ENCODE data around the gene SLC25A1.
"Not testable (repeated sequence)": the region's sequence is repeated elsewhere in the genome, so short reads cannot be mapped to it uniquely, and the experiment has no call there.

SLC25A1 gene

DNA sequence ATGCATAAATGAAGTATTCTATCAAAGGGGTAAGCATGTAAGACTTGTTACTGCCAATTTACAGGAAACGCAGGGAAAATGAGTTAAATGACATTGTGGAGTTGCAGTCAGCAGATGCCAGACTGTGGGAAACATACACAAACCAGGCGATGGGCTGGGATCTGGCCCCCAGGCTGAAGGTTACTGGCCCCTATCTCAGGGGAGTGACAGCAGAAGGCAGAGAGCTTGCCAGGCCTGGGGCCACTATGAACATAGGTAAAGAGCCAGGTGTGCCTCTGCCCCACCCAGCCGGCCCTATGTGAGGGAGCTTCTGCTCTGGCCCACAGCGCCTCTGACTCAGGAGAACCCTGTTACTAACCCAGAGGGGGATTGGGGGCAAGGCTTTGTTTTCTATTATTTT lies 26.1 kb upstream of the SLC25A1 start:
- no peak for DNase-seq

DNA sequence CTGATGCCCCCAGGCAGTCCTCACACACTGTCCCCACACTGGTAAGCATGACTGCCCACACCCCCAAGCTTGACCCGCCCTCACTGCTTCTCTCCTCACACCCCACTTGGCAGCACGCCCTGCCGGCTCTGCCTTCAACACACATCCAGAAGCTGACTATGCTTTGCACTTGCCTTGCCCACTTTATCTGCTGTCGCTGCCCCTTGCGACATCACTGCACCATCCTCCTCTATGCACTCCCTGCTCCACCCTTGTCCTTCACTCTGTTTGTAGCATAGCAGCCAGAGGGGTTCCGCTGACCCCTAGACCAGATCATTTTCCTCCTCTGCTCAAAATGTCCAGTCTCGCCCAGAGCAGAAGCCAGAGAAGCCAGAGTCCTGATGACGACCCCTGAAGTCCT lies 25.3 kb upstream of the SLC25A1 start:
- no peak for DNase-seq

DNA sequence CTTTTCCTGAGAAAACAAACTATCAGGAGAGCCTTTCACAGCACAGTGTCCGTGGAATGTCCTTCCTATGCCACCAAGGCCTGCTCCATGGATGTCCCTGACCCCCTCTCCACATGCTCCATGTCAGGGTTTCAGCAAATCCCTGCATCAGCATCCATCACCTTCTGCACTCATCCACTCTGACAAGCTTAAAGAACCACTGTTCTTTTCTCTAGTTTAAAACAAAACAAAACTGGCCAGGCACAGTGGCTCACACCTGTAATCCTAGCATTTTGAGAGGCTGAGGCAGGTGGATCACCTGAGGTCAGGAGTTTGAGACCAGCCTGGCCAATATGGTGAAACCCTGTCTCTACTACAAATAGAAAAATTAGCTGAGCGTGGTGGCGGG lies 24.3 kb upstream of the SLC25A1 start:
- not testable (repeated sequence) for DNase-seq

DNA sequence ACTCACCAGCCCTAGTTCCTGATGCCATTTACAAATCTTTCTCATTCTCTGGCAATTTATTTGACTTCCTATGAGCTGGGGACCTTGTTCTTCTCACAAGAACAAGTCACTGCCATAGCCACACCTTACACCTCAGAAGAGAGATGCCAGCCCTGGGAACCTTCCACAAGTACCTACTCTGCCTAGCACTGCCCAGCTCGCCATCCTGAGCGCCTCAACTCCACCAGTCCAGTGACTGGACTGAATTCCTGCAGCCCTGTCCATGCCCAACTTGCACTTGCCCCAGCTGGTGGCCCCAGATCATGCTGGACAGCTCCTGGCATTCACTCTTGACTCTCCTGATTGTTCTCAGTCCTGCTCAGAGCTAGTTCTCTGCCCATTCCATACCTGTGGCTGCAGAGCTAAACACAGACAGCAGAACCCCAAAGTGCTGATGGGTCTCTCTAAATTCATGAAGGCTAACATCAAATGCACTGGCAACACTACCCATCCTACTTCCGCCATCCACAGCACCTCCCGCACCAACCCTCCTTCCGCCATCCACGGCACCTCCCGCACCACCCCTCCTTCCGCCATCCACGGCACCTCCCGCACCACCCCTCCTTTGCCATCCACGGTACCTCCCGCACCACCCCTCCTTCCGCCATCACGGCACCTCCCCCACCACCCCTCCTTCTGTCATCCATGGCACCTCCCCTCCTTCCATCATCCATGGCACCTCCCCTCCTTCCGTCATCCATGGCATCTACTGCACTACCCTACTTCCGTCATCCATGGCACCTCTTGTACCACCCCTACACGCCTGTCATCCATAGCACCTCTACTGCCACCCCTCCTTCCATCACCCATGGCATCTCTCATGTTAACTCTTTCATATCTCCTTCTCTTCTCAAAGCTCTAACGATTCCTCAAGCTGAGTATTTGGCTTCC lies 23.6 kb upstream of the SLC25A1 start:
- DNase-seq = no peak

DNA sequence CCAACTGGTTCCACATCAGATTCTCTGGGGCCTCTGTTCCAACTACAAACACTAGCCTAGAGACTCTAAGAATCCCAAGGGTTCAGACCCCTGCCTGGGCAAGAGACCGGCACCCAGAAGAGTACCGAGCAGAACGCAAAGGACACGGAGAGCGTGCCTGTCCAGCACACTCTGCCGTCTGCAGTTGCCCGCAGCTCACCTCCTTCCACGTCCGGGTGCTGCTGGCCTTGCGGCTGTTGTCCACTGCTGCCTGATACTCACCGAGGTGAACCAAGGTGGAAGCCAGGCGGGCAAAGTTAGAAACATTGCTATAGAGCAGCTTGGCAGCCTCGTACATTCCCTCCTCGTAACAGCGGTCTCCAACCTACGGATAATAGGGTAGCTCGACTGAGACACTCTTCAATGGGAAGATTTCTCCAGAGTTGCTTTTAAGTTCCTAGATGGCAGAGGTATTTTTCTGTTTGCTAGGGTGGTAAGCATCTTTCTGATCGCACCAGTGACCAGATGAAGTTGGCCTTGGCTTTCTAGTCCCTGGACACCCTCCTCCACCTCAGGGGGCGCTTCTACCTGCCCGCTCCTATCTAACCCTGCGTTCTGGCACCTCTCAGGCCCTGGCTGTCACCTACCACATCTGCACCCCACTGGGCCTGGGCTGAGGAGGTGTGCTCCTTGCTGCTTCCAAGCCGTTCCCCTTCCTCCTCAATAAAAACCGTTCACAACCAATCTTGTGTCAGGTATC lies 22.8 kb upstream of the SLC25A1 start:
- DNase-seq = no peak

DNA sequence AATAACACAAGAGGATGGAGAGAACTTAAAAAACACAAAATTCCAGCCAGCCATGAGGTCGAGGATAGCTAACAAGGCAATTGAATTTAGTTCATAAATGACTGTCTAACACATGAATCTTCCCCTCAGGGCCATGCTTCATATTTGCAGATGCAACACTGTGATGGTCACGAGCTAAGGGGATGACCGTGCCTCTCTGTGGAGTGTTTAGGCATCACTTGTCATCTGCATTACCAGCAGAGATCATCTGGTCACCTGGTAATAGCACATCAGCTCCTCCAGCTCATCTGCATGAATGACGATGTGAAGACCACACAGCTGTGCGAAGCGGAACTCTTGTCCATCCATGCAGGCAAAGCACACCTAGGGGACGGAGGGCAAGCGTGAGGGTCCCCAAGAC lies 20.9 kb upstream of the SLC25A1 start:
- no peak for DNase-seq

DNA sequence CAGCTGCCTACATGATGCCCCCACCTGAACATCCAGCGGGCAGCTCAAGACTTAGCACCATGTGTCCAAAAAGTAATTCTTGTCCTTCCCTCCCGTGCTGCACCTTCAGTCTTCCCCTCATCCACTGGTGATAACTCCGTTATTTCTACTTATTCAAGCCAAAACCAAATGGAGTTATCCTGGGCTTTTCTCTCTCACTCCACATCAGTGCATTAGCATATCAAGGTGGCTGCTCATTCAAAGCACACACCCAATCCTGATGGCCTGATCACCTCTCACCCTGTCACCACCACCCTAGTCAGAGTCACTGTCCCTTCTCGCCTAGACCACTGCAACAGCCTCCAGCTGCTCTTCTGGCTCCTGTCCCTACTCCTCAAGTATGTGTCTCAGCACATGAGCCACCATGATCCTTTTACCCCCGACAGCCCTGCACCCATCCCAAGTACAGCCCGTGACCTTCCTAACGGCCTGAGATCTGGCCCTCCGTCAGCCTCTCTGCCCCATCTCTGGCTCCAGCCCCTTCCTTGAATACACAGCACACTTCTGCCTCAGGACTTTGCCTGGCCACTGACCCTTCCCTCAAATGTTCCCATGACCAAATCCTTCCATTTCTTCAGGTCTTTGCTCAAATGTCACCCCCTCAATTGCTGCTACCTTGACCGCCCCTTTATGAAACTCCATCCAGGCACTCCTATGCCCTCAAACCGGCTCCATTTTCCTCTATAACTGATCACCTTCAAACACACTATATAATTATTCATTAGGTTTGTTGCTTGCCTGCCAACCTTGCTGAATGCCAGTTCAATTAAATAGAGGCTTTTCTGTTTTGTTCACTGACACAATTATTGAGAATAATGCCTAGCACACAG lies 19.7 kb upstream of the SLC25A1 start:
- no peak for DNase-seq

DNA sequence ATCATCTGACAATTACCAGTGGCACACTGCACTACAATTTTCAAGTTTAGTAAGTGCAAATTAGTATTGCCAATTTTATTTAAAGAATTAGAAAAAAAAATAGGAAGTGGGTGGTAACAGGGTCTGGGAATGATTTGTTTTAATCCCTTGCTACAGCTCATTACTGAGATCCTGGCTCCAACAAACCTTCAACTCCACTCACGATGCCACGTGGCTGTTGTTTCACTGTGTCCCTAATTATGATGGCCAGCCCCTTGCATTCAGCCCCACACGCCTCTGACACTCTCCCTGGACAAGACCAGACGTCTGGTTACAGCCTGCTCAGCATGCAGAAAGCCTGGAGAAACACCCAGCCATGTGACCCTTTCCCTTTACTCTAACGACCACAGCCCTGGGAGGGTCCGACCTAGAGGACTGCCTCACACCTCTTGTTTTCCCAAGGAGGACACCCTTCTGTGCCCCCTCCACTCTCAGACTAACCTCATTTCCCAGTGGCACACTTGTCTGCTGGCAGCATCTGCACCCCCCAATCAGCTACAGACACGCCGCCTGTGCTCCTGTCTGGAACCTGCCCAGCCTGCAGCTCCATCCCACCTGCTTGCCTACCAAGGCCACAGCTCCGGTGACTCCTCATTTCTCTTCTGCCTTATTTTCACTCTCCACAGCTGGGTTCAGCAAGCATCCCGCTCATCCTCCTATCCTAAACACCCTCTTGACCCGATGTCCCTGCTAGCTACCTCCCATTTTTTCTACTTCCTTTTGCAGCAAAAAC lies 18.5 kb upstream of the SLC25A1 start:
- no peak for DNase-seq

DNA sequence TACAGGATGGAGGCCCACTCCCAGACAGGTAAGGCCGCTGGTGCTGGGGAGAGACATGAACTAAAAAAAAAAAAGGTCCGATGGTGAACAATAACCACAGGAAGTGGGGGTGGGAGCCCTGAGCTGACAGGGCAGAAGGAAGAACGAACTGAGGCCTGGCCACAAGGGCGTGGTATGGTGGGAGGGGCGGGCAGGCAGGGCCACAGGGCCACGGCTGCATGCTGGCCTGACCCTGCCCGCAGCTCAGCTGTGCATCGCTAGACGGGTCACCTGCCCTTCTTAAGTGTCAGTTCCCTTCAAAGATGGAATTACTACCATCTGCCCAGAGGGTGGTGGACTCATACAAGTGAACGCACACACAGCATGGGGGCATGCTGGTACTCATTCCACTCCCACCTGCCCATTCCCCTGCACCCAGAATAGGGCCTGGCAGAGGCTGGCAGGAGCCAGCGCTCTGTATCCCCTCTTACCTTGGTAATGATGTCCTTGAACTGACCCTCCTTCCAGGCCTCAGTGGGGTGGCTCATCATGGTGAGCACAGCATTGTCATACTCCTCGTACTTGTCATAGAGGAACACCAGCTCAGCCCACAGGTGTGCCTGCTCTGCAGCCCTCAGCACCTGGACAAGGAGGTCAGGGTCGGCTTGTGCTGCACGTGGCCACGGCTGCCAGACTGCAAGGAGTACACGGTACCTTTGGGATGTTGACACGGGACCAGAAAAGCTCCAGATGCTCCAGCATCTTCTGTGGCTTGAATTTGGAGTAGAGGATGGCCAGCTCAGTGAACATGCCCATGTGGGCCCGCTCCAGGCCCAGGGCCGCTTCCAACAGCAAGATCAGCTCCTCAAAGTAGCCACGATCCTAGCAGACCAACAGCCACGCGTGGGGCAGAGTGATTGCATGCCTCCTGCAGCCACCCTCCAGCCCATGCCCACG lies 17.5 kb upstream of the SLC25A1 start:
- no peak for DNase-seq

DNA sequence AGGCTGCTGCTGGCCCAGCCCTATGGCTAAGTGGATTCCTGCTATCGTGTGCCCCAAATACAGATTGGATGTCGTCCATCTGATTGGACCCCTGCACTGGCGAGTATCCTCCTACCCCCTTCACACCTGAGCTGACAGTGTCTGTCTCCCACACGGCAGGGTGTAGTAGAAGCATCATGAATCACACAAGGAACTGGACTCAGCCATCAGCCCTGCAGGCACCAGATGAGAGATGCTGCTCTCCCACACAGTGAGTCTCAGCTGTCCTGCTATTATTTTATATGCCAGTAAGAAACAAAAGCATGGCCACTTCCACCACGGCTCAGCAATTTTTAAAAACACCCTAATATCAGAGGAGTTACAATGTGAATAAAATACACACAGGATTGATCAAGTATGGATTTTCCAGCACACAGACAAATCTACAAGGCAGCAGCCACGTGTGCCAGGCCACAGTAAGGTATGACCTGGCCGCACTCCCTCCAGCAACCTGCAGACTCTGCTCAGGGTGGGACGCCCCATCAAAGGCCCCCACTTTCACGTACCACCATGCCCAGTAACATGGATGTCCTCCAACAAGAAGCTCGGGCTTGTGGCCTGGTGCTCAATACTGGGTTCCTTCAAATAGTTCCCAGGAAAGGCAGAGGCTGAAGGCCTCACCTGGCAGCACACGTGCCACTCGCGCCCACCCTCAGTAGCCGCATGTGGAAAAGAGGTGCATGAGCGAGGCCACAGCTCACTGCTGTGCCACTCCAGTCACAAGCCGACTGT lies 16.4 kb upstream of the SLC25A1 start:
- DNase-seq = no peak

DNA sequence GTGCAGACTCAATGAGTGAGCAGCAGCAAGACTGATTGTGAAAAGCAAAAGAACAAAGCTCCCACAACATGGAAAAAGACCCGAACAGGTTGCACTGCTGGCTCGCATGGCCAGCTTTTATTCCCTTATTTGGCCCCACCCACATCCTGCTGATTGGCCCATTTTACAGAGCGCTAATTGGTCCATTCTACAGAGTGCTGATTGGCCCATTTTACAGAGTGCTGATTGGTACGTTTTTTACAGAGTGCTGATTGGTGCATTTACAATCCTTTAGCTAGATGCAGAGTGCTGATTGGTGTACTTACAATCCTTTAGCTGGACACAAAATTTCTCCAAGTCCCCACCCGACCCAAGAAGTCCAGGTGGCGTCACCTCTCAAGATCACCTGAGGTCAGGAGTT lies 15.3 kb upstream of the SLC25A1 start:
- no peak for DNase-seq

DNA sequence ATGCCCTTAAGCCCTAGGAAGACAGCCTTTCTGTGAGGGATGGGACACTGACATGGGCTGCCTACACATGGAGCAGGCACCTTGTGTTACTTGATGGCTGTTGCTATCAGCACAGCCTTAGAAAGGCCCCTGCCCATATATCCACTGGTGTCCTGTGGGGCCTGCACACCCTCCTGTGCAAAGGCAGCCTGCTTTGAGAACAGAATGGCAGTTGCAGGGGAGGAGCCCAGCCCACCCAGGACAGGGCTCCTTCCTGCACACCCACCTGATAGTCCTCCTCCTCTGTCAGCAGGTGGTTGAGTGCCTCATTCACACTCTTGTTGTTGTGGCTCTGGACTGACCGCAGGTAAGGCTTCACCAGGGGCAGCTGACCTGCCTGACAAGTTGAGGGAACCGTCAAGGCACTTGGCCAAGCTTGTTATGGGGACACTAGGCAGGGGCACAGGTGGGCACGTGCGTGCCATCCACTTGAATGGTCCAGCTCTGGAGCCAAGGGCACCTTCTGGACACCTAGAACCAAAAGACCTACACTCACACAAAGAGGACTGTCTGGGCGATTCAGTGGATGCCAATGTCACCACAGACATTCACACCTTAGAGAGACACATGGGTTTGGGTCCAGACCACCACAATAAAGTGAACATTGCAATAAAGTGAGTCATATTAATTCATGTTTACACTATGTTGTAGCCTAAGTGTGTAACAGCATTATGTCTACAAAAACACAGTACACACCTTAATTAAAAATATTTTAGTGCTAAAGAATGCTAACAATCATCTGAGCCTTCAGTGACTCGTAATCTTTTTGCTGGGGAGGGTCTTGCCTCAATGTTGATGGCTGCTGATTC lies 9.4 kb upstream of the SLC25A1 start:
- DNase-seq = no peak

DNA sequence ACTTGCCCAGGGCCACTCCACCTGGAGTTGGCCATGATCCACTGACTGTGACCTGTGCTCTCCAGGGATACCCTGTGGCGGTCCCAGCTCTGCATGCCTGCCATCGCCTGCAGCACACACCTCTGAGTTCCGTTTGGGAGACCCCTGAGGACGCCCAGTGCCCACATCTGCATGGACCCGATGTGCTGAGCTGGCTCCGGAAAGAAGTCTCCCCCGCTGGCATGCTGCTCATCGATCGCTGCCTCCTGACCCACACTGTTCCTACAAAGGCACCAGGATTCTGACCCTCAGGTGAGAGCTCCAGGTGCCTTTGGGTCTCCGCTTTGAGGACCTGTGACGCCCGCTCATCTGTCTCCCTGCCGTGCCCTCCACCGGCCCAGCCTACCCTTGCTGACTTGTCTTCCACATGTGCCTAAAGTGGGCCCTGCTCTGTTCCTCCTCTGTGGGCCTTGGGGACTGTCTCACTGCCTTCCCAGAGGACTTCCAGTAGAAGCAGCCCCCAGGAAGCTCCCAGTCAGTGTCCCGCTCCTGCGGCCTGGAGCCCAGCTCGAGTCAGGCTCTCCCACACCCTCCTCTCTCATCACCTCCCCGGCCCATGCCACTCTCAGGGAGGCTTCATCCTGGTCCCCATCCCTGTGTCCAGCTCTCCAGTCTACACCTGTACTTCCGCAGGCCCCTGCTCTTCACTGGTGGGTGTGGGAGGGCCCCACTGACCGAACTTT lies 5.9 kb upstream of the SLC25A1 start:
- DNase-seq = no peak

DNA sequence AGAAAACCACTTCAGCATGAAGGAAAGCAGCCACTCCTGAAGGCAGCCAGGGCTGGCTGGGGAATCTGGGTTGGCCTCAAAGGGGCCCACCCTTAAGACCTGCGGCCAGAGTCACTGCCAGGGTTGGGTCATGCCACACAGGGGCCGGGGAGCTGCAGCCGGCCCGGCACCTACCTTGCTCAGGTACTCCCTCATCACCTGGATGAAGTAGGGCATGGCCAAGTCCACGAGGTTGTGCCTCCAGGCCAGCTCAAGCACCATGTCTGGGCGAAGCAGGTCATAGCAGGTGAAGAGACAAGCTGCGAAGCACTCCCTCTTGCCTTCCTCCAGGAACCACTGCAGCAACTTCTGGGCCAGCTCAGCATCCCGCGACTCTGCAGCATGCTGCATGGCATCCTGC lies 4.7 kb upstream of the SLC25A1 start:
- DNase-seq = no peak

DNA sequence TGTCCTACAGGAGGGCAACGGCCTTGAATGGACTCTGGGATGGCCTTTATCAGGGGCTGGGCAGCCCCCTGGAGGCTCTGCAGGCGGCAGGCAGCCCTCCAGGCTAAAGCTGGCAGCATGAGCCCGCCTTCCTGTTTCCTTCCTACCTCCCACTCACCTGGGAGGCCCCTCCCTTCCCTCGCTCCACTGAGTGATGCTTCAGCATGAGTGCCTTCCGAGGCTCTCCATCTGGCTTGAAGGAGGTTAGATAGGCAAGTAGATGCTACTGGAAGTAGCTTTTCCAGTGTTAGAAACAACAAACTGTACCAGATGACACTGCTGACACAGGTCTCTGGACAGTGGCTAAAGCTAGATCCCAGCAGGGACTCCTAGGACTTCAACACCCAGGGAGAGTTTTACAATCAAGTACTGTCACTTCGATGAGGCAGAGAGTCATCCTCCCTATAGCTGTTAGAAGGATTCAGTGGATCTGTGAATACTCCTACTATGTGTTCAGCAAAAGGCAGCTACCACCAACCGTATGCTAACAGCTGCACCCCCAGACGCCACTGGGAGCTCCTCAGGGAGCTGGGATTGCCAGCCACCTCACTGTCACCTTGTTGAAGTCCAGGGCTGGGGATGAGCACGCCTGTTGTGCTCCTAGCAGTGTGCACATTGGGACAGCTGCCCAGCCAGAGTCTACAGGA lies 4.1 kb upstream of the SLC25A1 start:
- DNase-seq = no peak

DNA sequence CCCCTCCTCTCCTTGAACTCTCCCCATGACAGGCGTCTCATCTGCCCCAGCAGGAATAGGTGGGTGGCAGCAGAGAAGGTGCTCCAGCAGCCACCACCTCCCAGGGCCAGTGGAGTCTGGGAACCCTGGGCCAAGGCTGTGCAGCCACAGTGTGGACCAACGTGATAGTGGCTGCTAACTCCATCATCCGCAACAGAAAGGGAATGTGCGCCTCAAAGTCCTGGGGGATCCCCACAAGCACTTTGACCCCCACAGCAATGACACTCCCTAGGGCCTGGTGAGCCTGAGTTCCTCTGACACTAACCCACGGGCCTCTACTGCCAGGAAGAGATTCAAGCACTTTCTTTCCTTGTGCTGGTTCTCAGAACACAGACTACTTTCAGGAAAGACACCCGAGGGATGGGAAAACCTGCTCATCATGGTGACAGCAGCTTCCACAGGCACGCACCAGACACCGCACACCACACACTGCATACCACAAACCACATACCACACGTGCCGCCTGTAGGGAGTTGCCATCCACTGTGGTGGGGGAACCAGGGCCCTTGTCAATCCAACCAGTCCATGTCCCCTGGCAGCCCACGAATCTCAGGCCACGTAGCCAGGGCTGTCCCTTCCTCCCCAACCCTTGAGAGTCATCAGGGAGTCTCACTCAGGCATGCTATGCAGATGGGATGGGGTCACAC lies 3.4 kb upstream of the SLC25A1 start:
- DNase-seq = peak; percentile 63

DNA sequence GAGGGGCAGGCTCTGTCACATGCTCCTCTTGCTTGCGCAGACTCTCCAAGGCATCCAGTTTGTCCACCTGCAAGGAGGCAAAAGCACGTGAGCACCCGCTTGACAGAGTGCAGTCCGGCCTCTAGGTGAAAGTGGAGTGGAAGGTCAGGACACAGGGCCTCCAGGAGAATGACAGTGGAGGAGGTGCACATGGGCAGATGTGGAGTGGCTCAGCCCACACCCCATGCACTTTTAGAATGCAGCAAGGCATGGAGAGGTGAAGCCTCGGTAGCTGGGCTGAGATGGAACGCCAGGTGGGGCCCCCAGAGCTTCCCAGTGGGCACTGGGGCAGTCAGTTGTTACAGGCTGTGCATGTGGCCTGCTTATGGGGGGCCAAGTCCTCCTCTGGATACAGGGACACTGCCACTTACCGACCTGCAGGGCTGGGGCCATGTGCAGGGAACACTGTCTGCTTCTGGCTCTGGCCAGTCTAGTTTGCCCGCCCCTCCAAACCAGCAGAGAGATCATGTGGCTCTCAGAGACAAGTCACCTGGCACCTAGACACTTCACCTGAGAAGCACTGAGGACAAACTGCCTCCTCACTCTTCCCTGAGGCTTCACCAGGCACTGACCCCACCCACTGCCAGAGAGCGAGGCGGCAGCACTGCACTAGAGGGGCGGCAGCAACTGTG lies 2.3 kb upstream of the SLC25A1 start:
- DNase-seq = no peak
